Pancreas (tissue), 10 donors: ENCODE results near the gene MYO9B. TPM values are rescaled to one million over a fixed set of nuclear protein-coding genes. Genes with fewer than 3 reads are reported as not detected.

Experiments
- ATAC-seq, 4 donors: fragments of 200-7000 bp; cut with Tn5 transposase; one replicate each; pipeline versions ENCODE4 v1.8.0 to v1.9.1; 2020; ENCODE audit warnings: mild to moderate bottlenecking in 4 of 4, moderate library complexity in 4 of 4
- DNase-seq, 6 donors: peaks; one replicate each; pipeline ENCODE4 v3.0.0-alpha.2; 2020
- FAIRE-seq: peaks from 2 replicates; lab custom pipeline; 2012; peaks lifted over from hg19 to GRCh38; lab: Jason Lieb, UNC
- H3K27ac ChIP-seq, 4 donors: fragments of 200-600 bp; sonication (generic); 1 replicate in 3 of 4; 2 replicates in 1 of 4; pipeline versions ENCODE4 v1.5.0 to v1.8.0; 2020
- H3K27me3 ChIP-seq, 4 donors: fragments of 200-600 bp; one replicate each; pipeline ENCODE4 v1.8.0; 2021
- H3K36me3 ChIP-seq, 3 donors: fragments of 200-600 bp; sonication (generic) in 1 of 3; one replicate each; pipeline versions ENCODE4 v1.5.0 to v1.8.0; 2020 to 2021
- H3K4me1 ChIP-seq, 3 donors: fragments of 200-600 bp; one replicate each; pipeline ENCODE4 v1.8.0; 2021
- H3K4me3 ChIP-seq, 4 donors: fragments of 200-600 bp; sonication (generic) in 2 of 4; one replicate each; pipeline versions ENCODE4 v1.5.0 to v1.8.0; 2020 to 2021
- H3K9me3 ChIP-seq, 4 donors: fragments of 200-600 bp; one replicate each; pipeline ENCODE4 v1.8.0; 2021
- CTCF ChIP-seq, 4 donors: fragments of 200-600 bp; sonication (generic) in 3 of 4; IDR thresholded peaks; one replicate each; pipeline versions ENCODE4 v1.5.0 to v1.8.0; 2021; ENCODE audit warnings: antibody characterized with exemption in 4 of 4
- WGBS, 2 donors: extraction: QIAGEN DNeasy Blood & Tissue Kit; methylation state at CpG; one replicate each; pipeline ENCODE4 v1.1.7; 2013; 5-methylcytosine and 5-hydroxymethylcytosine counted together
- intact Hi-C, 3 donors: fragments of 100-400 bp; cut with DNase I; formaldehyde crosslinking; loops; one replicate each; pipeline versions ENCODE4 v1.11.1 to v1.14.2; 2022
- polyA plus RNA-seq, 2 donors: library from polyadenylated mRNA; stranded (reverse); fragments of 200-250 nt; gene quantifications; one replicate each; pipeline ENCODE4 v1.2.3, GENCODE V29; 2013
- total RNA-seq, 6 donors: library from RNA; stranded (reverse); fragmentation: NEBNext Ultra II Directional in 4 of 6; extraction: Animal tissue kit (Norgen Biotek cat#: 25700) in 4 of 6; gene quantifications; one replicate each; pipeline versions ENCODE4 v1.2.1 to v1.2.4, GENCODE V29; 2021 to 2023
- donor health status: healthy with polysubstance abuse.
- donor health status: DM: no; HTN: no; CAD: no; lungs with moderate emphysema.
- donor health status: DM: no; HTN: no; CAD: no.
- donor health status: control.
- donor health status: control.
- donor health status: Bipolar disorder and iron deficiency.
- donor health status: DM: yes; HTN: yes; CAD: no.
- donor health status: DM: no; HTN: no; CAD: no.
- donor health status: DM: no; HTN: no; CAD: no.
- donor health status: DM: yes; HTN: yes; CAD: no.

The MYO9B gene
- total and polyA plus RNA-seq, 8 donors = 16.6 to 53.4 (median 23.4) TPM

GRCh38 chr19:17249887-17250548, 174.4 kb downstream of the MYO9B start:
- no peaks in the 10 kb centered on the region for H3K36me3 ChIP-seq
- H3K27ac ChIP-seq = peak overlapping the region in 2 of 4 donors; percentile 84 to 91
- peak in 1 of 6 donors; percentile 41 for DNase-seq

GRCh38 chr19:17254636-17255035, 179.1 kb downstream of the MYO9B start:
- Histone ChIP-seq H3K36me3 (no peaks in the 10 kb centered on the region), H3K4me3 (no peak overlapping the region), H3K27ac (peak overlapping the region in 3 of 4 donors; percentile 38 to 70 (median 45)), H3K4me1 (peaks cover 0 to 15% (median 8%) of the 10 kb centered on the region in 3 donors), H3K9me3 (no peaks in the 10 kb centered on the region), H3K27me3 (no peaks in the 10 kb centered on the region)
- DNase-seq (no peak), ATAC-seq (no peak), FAIRE-seq (no peak)
- 83 to 88% methylated on average over 10 of the region's 10 CpGs for WGBS, 2 donors
- TF ChIP-seq CTCF (IDR thresholded peaks at IDR 0.05) = no peak
- intact Hi-C loops = no loop called here

More at GRCh38 chr19:17249887-17250548, 174.4 kb downstream of the MYO9B start:
- WGBS, 2 donors = 87 to 90% methylated on average over 15 of the region's 15 CpGs
- Histone ChIP-seq H3K27me3 (no peaks in the 10 kb centered on the region), H3K4me1 (peaks cover 18 to 28% (median 27%) of the 10 kb centered on the region in 3 donors), H3K9me3 (no peaks in the 10 kb centered on the region), H3K4me3 (no peak overlapping the region)
- intact Hi-C loops = no loop called here
- no peak for TF ChIP-seq CTCF (IDR thresholded peaks at IDR 0.05)
- ATAC-seq (no peak), FAIRE-seq (no peak)

- TF ChIP-seq CTCF (IDR thresholded peaks at IDR 0.05) = no peak
- WGBS, 2 donors = 19 to 39% methylated on average over 17 to 18 of the region's 18 CpGs
- H3K36me3 ChIP-seq = no peaks in the 10 kb centered on the region
- ATAC-seq (peak; percentile 65 to 88 (median 74)), DNase-seq (peak in 5 of 6 donors; percentile 53 to 84 (median 69)), FAIRE-seq (no peak)
- peak overlapping the region; percentile 38 to 70 (median 54) for H3K27ac ChIP-seq
- intact Hi-C loops = no loop called here
- H3K27me3 ChIP-seq = no peaks in the 10 kb centered on the region
- H3K9me3 ChIP-seq = no peaks in the 10 kb centered on the region
- peaks cover 0 to 17% (median 9%) of the 10 kb centered on the region in 3 donors for H3K4me1 ChIP-seq
- H3K4me3 ChIP-seq = no peak overlapping the region
Observed at GRCh38 chr19:17255150-17255621, 179.6 kb downstream of the MYO9B start.

- FAIRE-seq (no peak), ATAC-seq (no peak), DNase-seq (no peak)
- intact Hi-C loops = no loop called here
- 93 to 97% methylated on average over 3 of the region's 3 CpGs for WGBS, 2 donors
- no peaks in the 10 kb centered on the region for H3K27me3 ChIP-seq
- peaks cover 4 to 22% (median 9%) of the 10 kb centered on the region in 3 donors for H3K4me1 ChIP-seq
- H3K4me3 ChIP-seq = no peak overlapping the region
- no peaks in the 10 kb centered on the region for H3K36me3 ChIP-seq
- H3K9me3 ChIP-seq = no peaks in the 10 kb centered on the region
- peak overlapping the region in 1 of 4 donors; percentile 70 for H3K27ac ChIP-seq
- TF ChIP-seq CTCF (IDR thresholded peaks at IDR 0.05) = no peak
Observed at GRCh38 chr19:17256130-17256529, 180.6 kb downstream of the MYO9B start.
